Heart left ventricle (tissue), 16 donors: Measurements from ENCODE around the gene PCYOX1L. TPM values are rescaled to one million over a fixed set of nuclear protein-coding genes. Genes with fewer than 3 reads are reported as not detected.

Experiments
- ATAC-seq, 4 donors: fragments of 200-7000 bp; cut with Tn5 transposase; one replicate each; pipeline ENCODE4 v1.9.1; 2020 to 2022; ENCODE audit warnings: moderate library complexity in 4 of 4, mild to moderate bottlenecking in 3 of 4, moderate number of reproducible peaks in 1 of 4
- DNase-seq, 5 donors: peaks; one replicate each; pipeline ENCODE4 v3.0.0-alpha.2; 2020
- H3K27ac ChIP-seq, 12 donors: fragments of 200-600 bp; sonication (generic) in 4 of 12; one replicate each; pipeline versions ENCODE4 v1.5.0 to v1.8.0; 2016 to 2022; ENCODE audit warnings: mild to moderate bottlenecking in 2 of 12
- H3K27me3 ChIP-seq, 9 donors: fragments of 200-600 bp; sonication (generic) in 2 of 9; one replicate each; pipeline versions ENCODE4 v1.5.1 to v1.8.0; 2016 to 2022; ENCODE audit warnings: mild to moderate bottlenecking in 3 of 9
- H3K36me3 ChIP-seq, 9 donors: fragments of 200-600 bp; sonication (generic) in 2 of 9; one replicate each; pipeline versions ENCODE4 v1.5.0 to v1.8.0; 2018 to 2022; ENCODE audit warnings: mild to moderate bottlenecking in 2 of 9
- H3K4me1 ChIP-seq, 12 donors: fragments of 200-600 bp; sonication (generic) in 4 of 12; one replicate each; pipeline versions ENCODE4 v1.5.0 to v1.8.0; 2016 to 2022; ENCODE audit warnings: mild to moderate bottlenecking in 3 of 12
- H3K4me3 ChIP-seq, 12 donors: fragments of 200-600 bp; sonication (generic) in 4 of 12; one replicate each; pipeline versions ENCODE4 v1.5.0 to v1.8.0; 2017 to 2022; ENCODE audit warnings: mild to moderate bottlenecking in 9 of 12, moderate library complexity in 4 of 12
- H3K9me3 ChIP-seq, 12 donors: fragments of 200-600 bp; sonication (generic) in 4 of 12; one replicate each; pipeline versions ENCODE4 v1.5.0 to v1.8.0; 2016 to 2022; ENCODE audit warnings: mild to moderate bottlenecking in 1 of 12
- CTCF ChIP-seq, 12 donors: fragments of 200-600 bp; sonication (generic) in 4 of 12; IDR thresholded peaks; one replicate each; pipeline versions ENCODE4 v1.5.0 to v1.8.0; 2018 to 2022; ENCODE audit warnings: antibody characterized with exemption in 12 of 12, mild to moderate bottlenecking in 5 of 12
- POLR2A ChIP-seq, 2 donors: fragments of 450-650 bp; IDR thresholded peaks; one replicate each; pipeline ENCODE4 v1.6.1; 2017; ENCODE audit warnings: antibody characterized with exemption in 2 of 2, mild to moderate bottlenecking in 2 of 2, moderate library complexity in 2 of 2
- WGBS, 4 donors: extraction: QIAGEN DNeasy Blood & Tissue Kit in 2 of 4; methylation state at CpG; one replicate each; pipeline versions ENCODE4 v1.1.5 to v1.1.7; 2013 to 2018; 5-methylcytosine and 5-hydroxymethylcytosine counted together
- intact Hi-C, 10 donors: fragments of 100-400 bp; cut with DNase I; formaldehyde crosslinking; loops; one replicate each; pipeline versions ENCODE4 v1.11.1 to v1.14.2; 2022
- polyA plus RNA-seq, 2 donors: library from polyadenylated mRNA; stranded (reverse); fragments of 200-250 nt; gene quantifications; one replicate each; pipeline ENCODE4 v1.2.3, GENCODE V29; 2013
- total RNA-seq, 9 donors: library from RNA; depleted of rRNA in 2 of 9; stranded (reverse); fragments of >200 nt in 2 of 9; fragmentation: NEBNext Ultra II Directional in 3 of 9; extraction: Animal tissue kit (Norgen Biotek cat#: 25700) in 3 of 9; gene quantifications; one replicate each; pipeline versions ENCODE4 v1.1.0 to v1.2.4, GENCODE V29; 2016 to 2023
- donor health status: ischemic (EF 13 %, LVEDD 7.1; RV severe dilation, severe dysfunction).
- donor health status: healthy with polysubstance abuse.
- donor health status: DM: no; HTN: yes; CAD: no.
- donor health status: DM: no; HTN: no; CAD: no.
- donor health status: ischemic (EF 25% LVEDD 6.9; RV normal size, moderate dysfunction).
- donor health status: ischemic (EF 25% LVEDD 5.7; RV mildly dilated, moderate dysfunction).
- donor health status: healthy.
- donor health status: DM: yes; HTN: yes; CAD: no.
- donor health status: ischemic (EF 35%, LVEDD 5.7; RV mildly dilated, moderate dysfunction).
- donor health status: nonischemic (EF 11% LVEDD 7.7; RV severe dilation, severe dysfunction).
- donor health status: DM: yes; HTN: yes; CAD: no.
- donor health status: PGD.
- donor health status: ischemic (EF 29% LVEDD 5.4; RV normal size, mild dysfunction).
- donor health status: nonischemic (EF 23%, LVEDD 6.1; RV moderate dilation, normal function).

Gene PCYOX1L
- total and polyA plus RNA-seq, 11 donors, result 2.3 to 6.8 (median 3.7) TPM

DNA sequence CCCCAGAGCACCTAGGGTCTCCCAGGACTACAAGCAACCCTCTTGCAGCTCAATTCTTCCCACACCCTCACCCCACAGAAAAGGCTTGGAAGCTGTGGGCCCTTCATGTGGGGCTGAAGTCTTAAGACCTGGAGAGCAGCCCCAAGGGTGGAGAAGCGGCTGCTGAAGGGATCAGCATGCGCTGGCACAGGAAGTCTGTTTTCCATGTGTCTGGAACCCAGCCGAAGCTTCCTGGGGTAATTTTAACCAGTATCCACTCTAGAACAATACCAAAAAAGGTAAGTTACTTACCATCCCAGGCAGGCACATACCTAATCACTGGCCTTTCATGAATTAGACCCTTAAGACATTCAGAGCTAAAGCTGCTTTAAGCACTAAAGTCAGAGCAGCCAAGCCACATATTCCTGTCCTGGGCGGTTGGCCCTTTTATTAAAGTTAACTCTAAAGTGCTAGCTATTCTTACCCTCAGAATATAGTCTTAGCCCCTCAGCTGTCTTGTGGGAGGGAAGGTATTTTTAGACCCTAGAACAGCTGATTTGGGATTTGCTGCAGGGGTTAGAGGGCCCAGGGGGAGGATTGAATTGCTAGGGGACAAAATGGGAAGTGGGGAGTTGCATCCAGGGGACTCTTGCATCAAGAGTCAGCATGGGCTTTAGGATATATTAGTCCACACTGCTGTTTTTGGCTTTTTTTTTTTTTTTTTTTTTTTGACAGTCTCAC is 14.4 kb downstream of the PCYOX1L start:
- DNase-seq (no peak), ATAC-seq (no peak)
- Histone ChIP-seq H3K36me3 (no peaks in the 10 kb centered on the region), H3K4me3 (no peak overlapping the region), H3K4me1 (peaks cover 0 to 25% (median 10%) of the 10 kb centered on the region in 12 donors), H3K9me3 (no peaks in the 10 kb centered on the region), H3K27ac (peak overlapping the region in 2 of 12 donors; percentile 45 to 61), H3K27me3 (no peaks in the 10 kb centered on the region)
- intact Hi-C loops, result loop anchor here in 5 of 10 donors (5.0 to 10.0 kb wide), 3 partner anchors 55 to 237 kb away; no protein-coding TSS in a partner anchor
- 59 to 77% (median 70%) methylated on average over 4 of the region's 4 CpGs for WGBS, 4 donors
- no peak for TF ChIP-seq POLR2A (IDR thresholded peaks at IDR 0.05)
- no peak for TF ChIP-seq CTCF (IDR thresholded peaks at IDR 0.05)

DNA sequence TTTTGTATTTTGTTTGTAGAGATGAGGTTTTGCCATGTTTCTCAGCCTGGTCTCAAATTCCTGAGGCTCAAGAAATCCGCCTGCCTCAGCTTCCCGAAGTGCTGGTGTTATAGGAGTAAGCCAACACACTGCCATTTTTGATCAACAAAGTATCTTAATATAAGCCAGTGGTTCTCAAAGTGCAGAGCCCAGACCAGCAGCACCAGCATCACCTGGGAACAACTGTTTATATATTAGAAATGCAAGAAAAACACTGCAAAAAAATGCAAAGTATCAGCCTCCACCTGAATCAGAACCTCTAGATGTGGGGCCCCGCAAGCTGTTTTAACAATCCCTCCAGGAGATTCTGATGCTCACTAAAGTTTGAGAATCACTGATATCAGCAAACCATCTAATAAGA is 15.1 kb downstream of the PCYOX1L start:
- ATAC-seq, result no peak
- no peak for TF ChIP-seq CTCF (IDR thresholded peaks at IDR 0.05)
- no peak for TF ChIP-seq POLR2A (IDR thresholded peaks at IDR 0.05)
- Histone ChIP-seq H3K27ac (peak overlapping the region in 1 of 12 donors; percentile 61), H3K4me3 (no peak overlapping the region), H3K36me3 (no peaks in the 10 kb centered on the region), H3K4me1 (peaks cover 0 to 18% (median 6%) of the 10 kb centered on the region in 12 donors), H3K27me3 (no peaks in the 10 kb centered on the region), H3K9me3 (no peaks in the 10 kb centered on the region)
- WGBS, 4 donors, result 96 to 98% (median 98%) methylated on average over 3 of the region's 3 CpGs
- intact Hi-C loops, result loop anchor here in 6 of 10 donors (1.0 to 10.0 kb wide), 4 partner anchors 56 to 238 kb away; no protein-coding TSS in a partner anchor
- DNase-seq, result no peak

- DNase-seq (no peak), ATAC-seq (no peak)
- 91 to 99% (median 97%) methylated on average over 7 to 20 of the region's 20 CpGs for WGBS, 4 donors
- Histone ChIP-seq H3K4me1 (peaks cover 0 to 18% (median 6%) of the 10 kb centered on the region in 12 donors), H3K36me3 (no peaks in the 10 kb centered on the region), H3K27me3 (no peaks in the 10 kb centered on the region), H3K4me3 (no peak overlapping the region), H3K9me3 (no peaks in the 10 kb centered on the region), H3K27ac (no peak overlapping the region)
- no peak for TF ChIP-seq POLR2A (IDR thresholded peaks at IDR 0.05)
- no peak for TF ChIP-seq CTCF (IDR thresholded peaks at IDR 0.05)
- intact Hi-C loops, result loop anchor here in 5 of 10 donors (5.0 to 10.0 kb wide), 3 partner anchors 57 to 240 kb away; no protein-coding TSS in a partner anchor
These were observed 16.5 kb downstream of the PCYOX1L start for GRCh38 chr5:149374303-149374702.

DNA sequence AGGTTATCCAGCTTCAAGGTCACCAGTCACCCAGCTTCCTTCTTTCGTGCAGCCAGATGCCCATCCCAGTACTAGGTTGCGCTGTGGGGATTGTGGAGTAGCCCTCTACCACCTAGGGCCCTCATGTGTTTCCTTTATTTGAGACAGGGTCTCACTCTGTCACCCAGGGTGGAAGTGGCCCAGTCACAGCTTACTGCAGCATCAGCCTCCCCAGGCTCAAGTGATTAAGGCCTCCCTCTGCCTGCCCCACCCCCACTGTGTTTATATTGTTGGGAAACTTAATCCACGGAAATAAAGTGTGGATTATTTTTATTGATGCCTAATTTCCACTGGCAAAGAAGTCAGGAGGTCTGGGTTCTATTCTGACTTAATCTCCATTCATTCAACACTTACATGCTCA is 17.0 kb downstream of the PCYOX1L start:
- Histone ChIP-seq H3K4me1 (peaks cover 0 to 19% (median 7%) of the 10 kb centered on the region in 12 donors), H3K36me3 (no peaks in the 10 kb centered on the region), H3K9me3 (no peaks in the 10 kb centered on the region), H3K27ac (no peak overlapping the region), H3K4me3 (no peak overlapping the region), H3K27me3 (no peaks in the 10 kb centered on the region)
- DNase-seq (no peak), ATAC-seq (no peak)
- 72 to 91% (median 87%) methylated on average over 1 to 3 of the region's 3 CpGs for WGBS, 4 donors
- intact Hi-C loops, result loop anchor here in 5 of 10 donors (5.0 to 10.0 kb wide), 3 partner anchors 58 to 240 kb away; no protein-coding TSS in a partner anchor
- TF ChIP-seq POLR2A (IDR thresholded peaks at IDR 0.05) (no peak), CTCF (IDR thresholded peaks at IDR 0.05) (no peak)
